Fibroblast of lung (primary cell): Measurements from ENCODE around the gene C11orf24. TPM values are rescaled to one million over a fixed set of nuclear protein-coding genes. Genes with fewer than 3 reads are reported as not detected.
A peak's percentile ranks its signal among the peaks of the same experiment; 100 is the strongest.

Experiments used
- DNase-seq, 2 donors: peaks; one replicate each; pipeline versions ENCODE4 v3.0.0 to v3.0.0-alpha.2; 2010; ENCODE audit warnings: low read depth in 2 of 2
- H2AFZ ChIP-seq: 2 replicates; pipeline ENCODE4 v1.5.1; 2012; ENCODE audit warnings: low read length, control low read depth, inconsistent platforms
- H3K27ac ChIP-seq: 2 replicates; pipeline ENCODE4 v1.5.1; 2011; ENCODE audit warnings: low read length, control low read depth; ENCODE audit not compliant: insufficient read depth
- H3K27me3 ChIP-seq: 2 replicates; pipeline ENCODE4 v1.5.1; 2011; ENCODE audit warnings: mild to moderate bottlenecking, low read length; ENCODE audit not compliant: control insufficient read depth, insufficient read depth
- H3K36me3 ChIP-seq: 2 replicates; pipeline ENCODE4 v1.5.1; 2011; ENCODE audit warnings: low read length; ENCODE audit not compliant: control insufficient read depth, insufficient read depth
- H3K4me1 ChIP-seq: 2 replicates; pipeline ENCODE4 v1.5.1; 2011; ENCODE audit warnings: low read length; ENCODE audit not compliant: control insufficient read depth, insufficient read depth; ENCODE audit errors: extremely low read depth
- H3K4me2 ChIP-seq: 2 replicates; pipeline ENCODE4 v1.5.1; 2011; ENCODE audit warnings: low read length, control low read depth; ENCODE audit not compliant: insufficient read depth; ENCODE audit errors: extremely low read depth
- H3K4me3 ChIP-seq, 4 experiments: fragments of 200-600 bp in 1 of 4; sonication (generic) in 1 of 4; replicated peaks in 1 of 4; 2 replicates each; pipeline ENCODE4 v1.5.1; 2011 to 2016; ENCODE audit warnings: low read length in 4 of 4, low read depth in 3 of 4, mild to moderate bottlenecking in 3 of 4, control low read depth in 2 of 4, inconsistent platforms in 1 of 4, mixed read lengths in 1 of 4; ENCODE audit not compliant: insufficient read depth in 1 of 4; ENCODE audit errors: control extremely low read depth in 1 of 4
- H3K79me2 ChIP-seq: 2 replicates; pipeline ENCODE4 v1.5.1; 2012; ENCODE audit warnings: mild to moderate bottlenecking, low read length, inconsistent platforms; ENCODE audit not compliant: control insufficient read depth, insufficient read depth
- H3K9ac ChIP-seq: 2 replicates; pipeline ENCODE4 v1.5.1; 2011; ENCODE audit warnings: mild to moderate bottlenecking, low read length, control low read depth; ENCODE audit not compliant: insufficient read depth
- H3K9me3 ChIP-seq: 2 replicates; pipeline ENCODE4 v1.5.1; 2012; ENCODE audit warnings: low read depth, low read length; ENCODE audit not compliant: control insufficient read depth, insufficient read depth
- H4K20me1 ChIP-seq: 2 replicates; pipeline ENCODE4 v1.5.1; 2011; ENCODE audit warnings: low read length; ENCODE audit not compliant: control insufficient read depth, insufficient read depth; ENCODE audit errors: extremely low read depth
- CTCF ChIP-seq, 2 donors: IDR thresholded peaks in 1 of 2; conservative IDR thresholded peaks in 1 of 2; 1 replicate in 1 of 2; 2 replicates in 1 of 2; pipeline ENCODE4 v1.5.1; 2011 to 2012; ENCODE audit warnings: low read length in 2 of 2, control low read depth in 1 of 2, inconsistent platforms in 1 of 2, low read depth in 1 of 2, mild to moderate bottlenecking in 1 of 2
- EZH2 ChIP-seq: IDR thresholded peaks from 2 replicates; pipeline ENCODE4 v1.5.1; 2012; ENCODE audit warnings: low read length, control low read depth, mild to moderate bottlenecking; ENCODE audit errors: missing control alignments
- polyA plus RNA-seq, 2 donors: library from polyadenylated mRNA; depleted of rRNA in 1 of 2; stranded (reverse) in 1 of 2; unstranded in 1 of 2; fragments of >200 nt; gene quantifications; 2 replicates each; pipeline ENCODE4 v1.2.1, GENCODE V29; 2011 to 2012; ENCODE audit warnings: missing spikeins in 1 of 2
- total RNA-seq: library from RNA; depleted of rRNA; stranded (reverse); fragments of >200 nt; gene quantifications from 2 replicates; pipeline ENCODE4 v1.2.1, GENCODE V29; 2014

Gene C11orf24
- total and polyA plus RNA-seq, 2 donors (not counting 1 experiment from before 2014, with no cell fraction given): 25.4 to 45.6 TPM

- peaks cover 2% of the 10 kb centered on the region for H3K4me1 ChIP-seq
- no peaks in the 10 kb centered on the region for H4K20me1 ChIP-seq
- no peak overlapping the region for H3K4me2 ChIP-seq
- TF ChIP-seq EZH2: no peak
- no peak for TF ChIP-seq CTCF (conservative IDR thresholded peaks at IDR 0.05 in 1 of 2, IDR thresholded peaks at IDR 0.05 in 1 of 2; ENCODE audit: low read depth in 1 of 2, low read length in 2 of 2)
- peak; percentile 12 to 60 for DNase-seq
- no peaks in the 10 kb centered on the region for H3K9me3 ChIP-seq
- H3K4me3 ChIP-seq: peak overlapping the region in 1 of 4 experiments; percentile 78
- no peaks in the 10 kb centered on the region for H3K79me2 ChIP-seq
- no peak overlapping the region for H3K27ac ChIP-seq
- H3K9ac ChIP-seq: no peak overlapping the region
- no peak overlapping the region for H2AFZ ChIP-seq
- no peaks in the 10 kb centered on the region for H3K36me3 ChIP-seq
- no peaks in the 10 kb centered on the region for H3K27me3 ChIP-seq
Measured at GRCh38 chr11:68315171-68315920, 43.6 kb upstream of the C11orf24 start.

- H3K9ac ChIP-seq: peak overlapping the region; percentile 1
- no peak overlapping the region for H2AFZ ChIP-seq
Measured at GRCh38 chr11:68314203-68315170, 42.7 kb upstream of the C11orf24 start.

More at GRCh38 chr11:68314203-68315170, 42.7 kb upstream of the C11orf24 start:
- Histone ChIP-seq H3K4me2 (peak overlapping the region; percentile 53), H3K36me3 (no peaks in the 10 kb centered on the region), H3K79me2 (no peaks in the 10 kb centered on the region), H4K20me1 (no peaks in the 10 kb centered on the region), H3K27ac (peak overlapping the region; percentile 19), H3K27me3 (no peaks in the 10 kb centered on the region), H3K4me1 (peaks cover 2% of the 10 kb centered on the region), H3K9me3 (no peaks in the 10 kb centered on the region), H3K4me3 (peak overlapping the region; percentile 41 to 78 (median 63))
- TF ChIP-seq CTCF (conservative IDR thresholded peaks at IDR 0.05 in 1 of 2, IDR thresholded peaks at IDR 0.05 in 1 of 2; ENCODE audit: low read depth in 1 of 2, low read length in 2 of 2) (no peak), EZH2 (no peak)
- peak; percentile 38 to 73 for DNase-seq
